H1 (cell line): ENCODE measurements around the gene WNT7A. TPM values are rescaled to one million over a fixed set of nuclear protein-coding genes. Genes with fewer than 3 reads are reported as not detected.

Experiments
- BRCA1 ChIP-seq: IDR thresholded peaks from 2 replicates; pipeline ENCODE4 v1.6.1; 2012; ENCODE audit warnings: low read depth, low read length, improper control_type of control experiment
- CBX5 ChIP-seq: fragments of 300-800, 300-1000 bp; sonication (generic); IDR thresholded peaks from 2 replicates; pipeline ENCODE4 v1.7.1; 2016; ENCODE audit warnings: antibody characterized with exemption, low read length, low read depth
- CHD7 ChIP-seq: fragments of 300-600 bp; sonication (generic); IDR thresholded peaks from 2 replicates; pipeline ENCODE4 v1.7.1; 2012; ENCODE audit warnings: low read length, moderate library complexity, mild to moderate bottlenecking, inconsistent platforms; ENCODE audit not compliant: insufficient replicate concordance
- SAP30 ChIP-seq: fragments of 300-600 bp; sonication (generic); IDR thresholded peaks from 2 replicates; pipeline ENCODE4 v1.7.1; 2012; ENCODE audit warnings: low read length, moderate library complexity, mild to moderate bottlenecking, inconsistent platforms; ENCODE audit not compliant: insufficient read depth, insufficient replicate concordance
- polyA plus RNA-seq, 7 experiments: library from polyadenylated mRNA; depleted of rRNA in 3 of 7; stranded (reverse) in 5 of 7; unstranded in 2 of 7; fragments of >200 nt in 5 of 7; fragments of 200-250 nt in 2 of 7; gene quantifications; 1 replicate in 5 of 7; 2 replicates in 1 of 7; 4 replicates in 1 of 7; pipeline versions ENCODE4 v1.2.1 to v1.2.3, GENCODE V29; 2011 to 2013; ENCODE audit warnings: missing spikeins in 2 of 7, mixed read lengths in 2 of 7
- total RNA-seq: library from RNA; stranded (reverse); fragmentation: NEBNext Ultra II Directional; extraction: Animal tissue kit (Norgen Biotek cat#: 25700); gene quantifications from 2 replicates; pipeline ENCODE4 v1.2.1, GENCODE V29; 2021

WNT7A gene
- total and polyA plus RNA-seq, 2 of the 8 experiments (the other 6 are each of a cell fraction or from before 2014, with no cell fraction given), result 0.02 TPM; not detected in 1

- TF ChIP-seq CHD7 (no peak), BRCA1 (no peak), CBX5 (no peak), SAP30 (no peak)
These were observed 14.8 kb downstream of the WNT7A start (continued) for GRCh38 chr3:13865106-13865505.
